GM12872 (cell line): ENCODE measurements around the gene ANKRD13B.

Source experiments
- TF ChIP-seq, protein P1 (sequence below): IDR thresholded peaks from 3 replicates; pipeline ENCODE4 v1.5.1; 2011; ENCODE audit warnings: low read depth, mild to moderate bottlenecking, low read length, moderate library complexity; ENCODE audit not compliant: insufficient read depth

Gene ANKRD13B

DNA sequence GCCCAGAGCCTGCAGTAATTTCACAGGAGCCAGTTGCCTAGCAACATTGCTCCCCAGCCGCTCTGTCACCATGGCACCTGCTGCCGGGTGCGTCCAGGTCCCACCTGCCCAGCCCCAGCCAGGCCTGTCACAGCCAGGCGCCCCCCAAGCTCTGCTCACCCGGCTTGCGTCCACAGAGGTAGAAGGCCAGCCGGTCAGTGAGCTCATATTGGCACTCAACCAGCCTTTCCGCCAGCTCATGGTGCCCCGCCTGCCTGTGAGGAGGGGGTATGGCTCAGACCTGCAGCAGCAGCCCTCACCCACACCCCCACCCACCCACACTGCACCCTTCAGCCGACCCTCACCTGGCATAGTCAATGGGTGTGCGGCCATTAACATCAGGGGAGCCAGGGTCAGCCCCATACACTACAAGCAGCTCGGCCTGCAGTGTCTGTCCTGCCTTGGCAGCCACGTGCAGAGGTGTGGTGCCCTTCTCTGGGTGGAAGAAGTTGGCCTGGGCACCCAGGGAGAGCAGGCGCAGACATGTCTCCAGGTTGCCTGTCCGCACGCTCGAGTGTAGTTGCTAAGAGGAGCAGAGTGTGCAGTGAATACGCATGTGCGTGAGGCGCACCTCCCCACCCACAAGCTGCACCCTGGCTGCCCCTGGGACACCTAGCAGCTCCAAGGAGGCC, 11.2 kb upstream of the ANKRD13B start:
- TF ChIP-seq, protein P1, sequence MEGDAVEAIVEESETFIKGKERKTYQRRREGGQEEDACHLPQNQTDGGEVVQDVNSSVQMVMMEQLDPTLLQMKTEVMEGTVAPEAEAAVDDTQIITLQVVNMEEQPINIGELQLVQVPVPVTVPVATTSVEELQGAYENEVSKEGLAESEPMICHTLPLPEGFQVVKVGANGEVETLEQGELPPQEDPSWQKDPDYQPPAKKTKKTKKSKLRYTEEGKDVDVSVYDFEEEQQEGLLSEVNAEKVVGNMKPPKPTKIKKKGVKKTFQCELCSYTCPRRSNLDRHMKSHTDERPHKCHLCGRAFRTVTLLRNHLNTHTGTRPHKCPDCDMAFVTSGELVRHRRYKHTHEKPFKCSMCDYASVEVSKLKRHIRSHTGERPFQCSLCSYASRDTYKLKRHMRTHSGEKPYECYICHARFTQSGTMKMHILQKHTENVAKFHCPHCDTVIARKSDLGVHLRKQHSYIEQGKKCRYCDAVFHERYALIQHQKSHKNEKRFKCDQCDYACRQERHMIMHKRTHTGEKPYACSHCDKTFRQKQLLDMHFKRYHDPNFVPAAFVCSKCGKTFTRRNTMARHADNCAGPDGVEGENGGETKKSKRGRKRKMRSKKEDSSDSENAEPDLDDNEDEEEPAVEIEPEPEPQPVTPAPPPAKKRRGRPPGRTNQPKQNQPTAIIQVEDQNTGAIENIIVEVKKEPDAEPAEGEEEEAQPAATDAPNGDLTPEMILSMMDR: no peak

- TF ChIP-seq, protein P1: no peak
Observed at GRCh38 chr17:29582254-29582765, 10.6 kb upstream of the ANKRD13B start.

- TF ChIP-seq, protein P1: no peak
Observed at GRCh38 chr17:29582772-29583171, 10.2 kb upstream of the ANKRD13B start.

- TF ChIP-seq, protein P1: no peak
Observed at GRCh38 chr17:29583324-29584248, 9.3 kb upstream of the ANKRD13B start.

GRCh38 chr17:29584452-29585079, 8.4 kb upstream of the ANKRD13B start:
- TF ChIP-seq, protein P1: no peak

- TF ChIP-seq, protein P1: peak; percentile 70; the same call in 2 of the 3 replicates
Observed at GRCh38 chr17:29585080-29585751, 7.7 kb upstream of the ANKRD13B start.
